ENCODE data around the gene SMC6. TPM values are rescaled to one million over a fixed set of nuclear protein-coding genes. Genes with fewer than 3 reads are reported as not detected.

SMC6 gene
- polyA plus RNA-seq, 1 donor from 2014 or later, result 20.1 TPM

GRCh38 chr2:17781482-17781881 is 27.9 kb upstream of the SMC6 start:
- H3K9me2 ChIP-seq (ENCODE audit: insufficient read depth, low read length), result no peaks in the 10 kb centered on the region
- H3K36me3 ChIP-seq (ENCODE audit: insufficient read depth, low read length), result no peaks in the 10 kb centered on the region
- no peak overlapping the region for H3K4me2 ChIP-seq (ENCODE audit: low read length)
- no peak overlapping the region for H3K9ac ChIP-seq (ENCODE audit: low read length)
- no peak overlapping the region for H2AFZ ChIP-seq (ENCODE audit: low read depth, low read length)
- no peak overlapping the region for H3K4me3 ChIP-seq (ENCODE audit: low read length)
- no peak for TF ChIP-seq EZH2 (IDR thresholded peaks at IDR 0.05; ENCODE audit: borderline replicate concordance, insufficient read depth, low read length, poor library complexity, severe bottlenecking)
- no peak for TF ChIP-seq EP300 (conservative IDR thresholded peaks at IDR 0.05; ENCODE audit: poor library complexity, severe bottlenecking)
- no peak for TF ChIP-seq SMC3 (conservative IDR thresholded peaks at IDR 0.05; ENCODE audit: poor library complexity)
- no peak for TF ChIP-seq TAF1 (IDR thresholded peaks at IDR 0.05; ENCODE audit: low read depth)
- H3K79me2 ChIP-seq (replicated peaks; ENCODE audit: insufficient read depth, low read length), result no peaks in the 10 kb centered on the region
- no peak overlapping the region for H3K27ac ChIP-seq (ENCODE audit: low read length)
- H3F3A ChIP-seq (ENCODE audit: insufficient read depth, low read length, poor library complexity, severe bottlenecking), result no peaks in the 10 kb centered on the region
- no peaks in the 10 kb centered on the region for H3K9me3 ChIP-seq (ENCODE audit: low read length)
- H3K27me3 ChIP-seq (ENCODE audit: insufficient read depth, low read depth, low read length), result no peaks in the 10 kb centered on the region
- H4K20me1 ChIP-seq (ENCODE audit: insufficient read depth), result no peaks in the 10 kb centered on the region

GRCh38 chr2:17780546-17780945 is 26.9 kb upstream of the SMC6 start:
- H3K4me3 ChIP-seq (ENCODE audit: low read length), result no peak overlapping the region
- H2AFZ ChIP-seq (ENCODE audit: low read depth, low read length), result no peak overlapping the region
- no peak overlapping the region for H3K9ac ChIP-seq (ENCODE audit: low read length)
- no peaks in the 10 kb centered on the region for H4K20me1 ChIP-seq (ENCODE audit: insufficient read depth)
- no peak overlapping the region for H3K27ac ChIP-seq (ENCODE audit: low read length)
- no peaks in the 10 kb centered on the region for H3K9me3 ChIP-seq (ENCODE audit: low read length)
- no peaks in the 10 kb centered on the region for H3K9me2 ChIP-seq (ENCODE audit: insufficient read depth, low read length)
- H3K36me3 ChIP-seq (ENCODE audit: insufficient read depth, low read length), result no peaks in the 10 kb centered on the region
- no peaks in the 10 kb centered on the region for H3K27me3 ChIP-seq (ENCODE audit: insufficient read depth, low read depth, low read length)
- TF ChIP-seq SMC3 (conservative IDR thresholded peaks at IDR 0.05; ENCODE audit: poor library complexity), result no peak
- TF ChIP-seq TAF1 (IDR thresholded peaks at IDR 0.05; ENCODE audit: low read depth), result no peak
- no peak for TF ChIP-seq EP300 (conservative IDR thresholded peaks at IDR 0.05; ENCODE audit: poor library complexity, severe bottlenecking)
- no peak for TF ChIP-seq EZH2 (IDR thresholded peaks at IDR 0.05; ENCODE audit: borderline replicate concordance, insufficient read depth, low read length, poor library complexity, severe bottlenecking)
- no peak for TF ChIP-seq MXI1 (conservative IDR thresholded peaks at IDR 0.05; ENCODE audit: poor library complexity, severe bottlenecking)
- TF ChIP-seq POLR2AphosphoS5 (IDR thresholded peaks at IDR 0.05), result no peak
- no peak for TF ChIP-seq RAD21 (conservative IDR thresholded peaks at IDR 0.05)
- no peak for TF ChIP-seq REST (IDR thresholded peaks at IDR 0.05; ENCODE audit: borderline replicate concordance)
- TF ChIP-seq CTCF (IDR thresholded peaks at IDR 0.05; ENCODE audit: poor library complexity, severe bottlenecking), result no peak
- no peaks in the 10 kb centered on the region for H3F3A ChIP-seq (ENCODE audit: insufficient read depth, low read length, poor library complexity, severe bottlenecking)
- no peak overlapping the region for H3K4me2 ChIP-seq (ENCODE audit: low read length)
- H3K79me2 ChIP-seq (replicated peaks; ENCODE audit: insufficient read depth, low read length), result no peaks in the 10 kb centered on the region

Measured in neural cell (in vitro differentiated cells).